Peyer's patch (tissue), 4 donors: Measurements from ENCODE around the gene IGF2BP2.
"Not testable (repeated sequence)": the region's sequence is repeated elsewhere in the genome, so short reads cannot be mapped to it uniquely, and the experiment has no call there.

Source experiments
- POLR2A ChIP-seq, 2 donors: fragments of 450-650 bp; IDR thresholded peaks; one replicate each; pipeline ENCODE4 v1.5.1; 2017; ENCODE audit warnings: antibody characterized with exemption in 2 of 2, mild to moderate bottlenecking in 2 of 2, moderate library complexity in 2 of 2
- TF ChIP-seq, protein P1 (sequence below), 6 experiments: fragments of 450-650 bp in 4 of 6; fragments of 200-600 bp in 2 of 6; sonication (generic) in 1 of 6; IDR thresholded peaks; one replicate each; pipeline ENCODE4 v1.5.1; 2017 to 2019; ENCODE audit warnings: antibody characterized with exemption in 6 of 6, mild to moderate bottlenecking in 3 of 6, moderate library complexity in 1 of 6

- TF ChIP-seq, protein P1, sequence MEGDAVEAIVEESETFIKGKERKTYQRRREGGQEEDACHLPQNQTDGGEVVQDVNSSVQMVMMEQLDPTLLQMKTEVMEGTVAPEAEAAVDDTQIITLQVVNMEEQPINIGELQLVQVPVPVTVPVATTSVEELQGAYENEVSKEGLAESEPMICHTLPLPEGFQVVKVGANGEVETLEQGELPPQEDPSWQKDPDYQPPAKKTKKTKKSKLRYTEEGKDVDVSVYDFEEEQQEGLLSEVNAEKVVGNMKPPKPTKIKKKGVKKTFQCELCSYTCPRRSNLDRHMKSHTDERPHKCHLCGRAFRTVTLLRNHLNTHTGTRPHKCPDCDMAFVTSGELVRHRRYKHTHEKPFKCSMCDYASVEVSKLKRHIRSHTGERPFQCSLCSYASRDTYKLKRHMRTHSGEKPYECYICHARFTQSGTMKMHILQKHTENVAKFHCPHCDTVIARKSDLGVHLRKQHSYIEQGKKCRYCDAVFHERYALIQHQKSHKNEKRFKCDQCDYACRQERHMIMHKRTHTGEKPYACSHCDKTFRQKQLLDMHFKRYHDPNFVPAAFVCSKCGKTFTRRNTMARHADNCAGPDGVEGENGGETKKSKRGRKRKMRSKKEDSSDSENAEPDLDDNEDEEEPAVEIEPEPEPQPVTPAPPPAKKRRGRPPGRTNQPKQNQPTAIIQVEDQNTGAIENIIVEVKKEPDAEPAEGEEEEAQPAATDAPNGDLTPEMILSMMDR (IDR thresholded peaks at IDR 0.05): not testable (repeated sequence)
- TF ChIP-seq POLR2A (IDR thresholded peaks at IDR 0.05): not testable (repeated sequence)
These were observed 26.1 kb downstream of the IGF2BP2 start for GRCh38 chr3:185798831-185799110.
